ENCODE data around the gene FANCD2OS.

DNA sequence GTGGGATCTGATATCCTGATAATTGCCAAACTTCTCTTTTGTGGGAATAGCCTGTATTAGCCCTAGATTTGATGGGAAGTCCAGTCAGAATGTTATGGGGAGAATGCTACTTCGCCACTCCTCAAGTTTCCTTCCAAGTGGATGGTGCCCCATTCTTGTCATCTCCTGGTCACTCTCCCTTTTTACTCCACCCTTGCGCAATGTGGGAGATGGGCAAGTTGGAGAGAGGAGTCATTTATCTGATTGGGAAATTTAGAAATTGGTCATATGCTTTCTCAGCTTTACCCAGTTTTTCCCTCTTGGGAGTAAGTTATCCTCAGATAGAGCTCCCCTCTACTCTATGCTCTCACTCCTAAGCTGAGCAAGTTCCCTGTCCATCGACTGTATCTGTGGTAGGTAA lies 14.4 kb downstream of the FANCD2OS start:
- TF ChIP-seq, protein P1, sequence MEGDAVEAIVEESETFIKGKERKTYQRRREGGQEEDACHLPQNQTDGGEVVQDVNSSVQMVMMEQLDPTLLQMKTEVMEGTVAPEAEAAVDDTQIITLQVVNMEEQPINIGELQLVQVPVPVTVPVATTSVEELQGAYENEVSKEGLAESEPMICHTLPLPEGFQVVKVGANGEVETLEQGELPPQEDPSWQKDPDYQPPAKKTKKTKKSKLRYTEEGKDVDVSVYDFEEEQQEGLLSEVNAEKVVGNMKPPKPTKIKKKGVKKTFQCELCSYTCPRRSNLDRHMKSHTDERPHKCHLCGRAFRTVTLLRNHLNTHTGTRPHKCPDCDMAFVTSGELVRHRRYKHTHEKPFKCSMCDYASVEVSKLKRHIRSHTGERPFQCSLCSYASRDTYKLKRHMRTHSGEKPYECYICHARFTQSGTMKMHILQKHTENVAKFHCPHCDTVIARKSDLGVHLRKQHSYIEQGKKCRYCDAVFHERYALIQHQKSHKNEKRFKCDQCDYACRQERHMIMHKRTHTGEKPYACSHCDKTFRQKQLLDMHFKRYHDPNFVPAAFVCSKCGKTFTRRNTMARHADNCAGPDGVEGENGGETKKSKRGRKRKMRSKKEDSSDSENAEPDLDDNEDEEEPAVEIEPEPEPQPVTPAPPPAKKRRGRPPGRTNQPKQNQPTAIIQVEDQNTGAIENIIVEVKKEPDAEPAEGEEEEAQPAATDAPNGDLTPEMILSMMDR (IDR thresholded peaks at IDR 0.05): no peak
- TF ChIP-seq POLR2AphosphoS5 (IDR thresholded peaks at IDR 0.05; ENCODE audit: insufficient read depth in 1 of 2, low read depth in 1 of 2) (no peak), POLR2A (IDR thresholded peaks at IDR 0.05) (no peak)

Data from vagina (tissue), 2 donors.